SU-DHL-6 (cell line): Measurements from ENCODE around the gene AGAP1.

ENCODE experiments used
- H2AFZ ChIP-seq: fragments of 200-600 bp; sonication (generic); 2 replicates; pipeline ENCODE4 v1.6.1; 2014; ENCODE audit warnings: low read depth, mild to moderate bottlenecking, moderate library complexity, mixed read lengths, antibody characterized with exemption, low read length; ENCODE audit not compliant: severe bottlenecking
- H3F3A ChIP-seq: fragments of 200-600 bp; shearing (Covaris generic); 2 replicates; pipeline ENCODE4 v1.6.0; 2016; ENCODE audit warnings: antibody characterized with exemption, mild to moderate bottlenecking; ENCODE audit not compliant: insufficient read depth
- H3K27ac ChIP-seq: fragments of 200-600 bp; sonication (generic); 2 replicates; pipeline ENCODE4 v1.5.1; 2016; ENCODE audit warnings: low read depth, mild to moderate bottlenecking, low read length, moderate library complexity, mixed read lengths
- H3K27me3 ChIP-seq: fragments of 200-600 bp; sonication (generic), shearing (Covaris generic); 2 replicates; pipeline ENCODE4 v1.6.0; 2014; ENCODE audit warnings: mild to moderate bottlenecking, low read length
- H3K36me3 ChIP-seq: fragments of 200-600 bp; sonication (generic); 2 replicates; pipeline ENCODE4 v1.6.1; 2014; ENCODE audit warnings: mild to moderate bottlenecking, low read length, mixed read lengths
- H3K4me2 ChIP-seq: fragments of 300-600, 200-600 bp; shearing (Covaris generic), sonication (generic); 2 replicates; pipeline ENCODE4 v1.6.0; 2014; ENCODE audit warnings: low read length, low read depth, mild to moderate bottlenecking; ENCODE audit not compliant: poor library complexity, severe bottlenecking
- H3K4me3 ChIP-seq: fragments of 200-600 bp; sonication (generic); 2 replicates; pipeline ENCODE4 v1.5.1; 2014; ENCODE audit warnings: antibody characterized with exemption, low read length, mild to moderate bottlenecking, mixed read lengths; ENCODE audit not compliant: insufficient read depth, poor library complexity, severe bottlenecking
- H3K79me2 ChIP-seq: fragments of 200-600 bp; sonication (generic); 2 replicates; pipeline ENCODE4 v1.6.1; 2014; ENCODE audit warnings: mild to moderate bottlenecking, low read length, moderate library complexity; ENCODE audit not compliant: insufficient read depth
- H3K9ac ChIP-seq: fragments of 200-600 bp; sonication (generic); 2 replicates; pipeline ENCODE4 v1.7.0; 2014; ENCODE audit warnings: mild to moderate bottlenecking, low read length
- H3K9me2 ChIP-seq: fragments of 200-600 bp; sonication (generic); replicated peaks from 2 replicates; pipeline ENCODE4 v1.6.1; 2014; ENCODE audit warnings: low read length; ENCODE audit not compliant: insufficient read depth
- H3K9me3 ChIP-seq: fragments of 200-600 bp; sonication (generic); 2 replicates; pipeline ENCODE4 v1.6.1; 2014; ENCODE audit warnings: low read length, mixed read lengths; ENCODE audit not compliant: insufficient read depth
- H4K20me1 ChIP-seq: fragments of 200-600 bp; sonication (generic); 2 replicates; pipeline ENCODE4 v1.6.1; 2014; ENCODE audit warnings: low read depth, mild to moderate bottlenecking, antibody characterized with exemption, low read length, moderate library complexity, mixed read lengths
- CTCF ChIP-seq: fragments of 200-600 bp; sonication (generic); IDR thresholded peaks from one replicate; pipeline ENCODE4 v1.5.1; 2017; ENCODE audit warnings: antibody characterized with exemption, mild to moderate bottlenecking, low read length, moderate library complexity; ENCODE audit not compliant: insufficient read depth, poor library complexity, severe bottlenecking
- EZH2phosphoT487 ChIP-seq: fragments of 200-600 bp; sonication (generic), shearing (Covaris generic); conservative IDR thresholded peaks from 2 replicates; pipeline ENCODE4 v1.6.1; 2018; ENCODE audit warnings: mild to moderate bottlenecking, antibody characterized with exemption, low read length, moderate library complexity, mixed read lengths

AGAP1 gene

GRCh38 chr2:235844561-235844960 is 350.7 kb downstream of the AGAP1 start:
- no peak overlapping the region for H3K4me3 ChIP-seq
- no peak overlapping the region for H3K4me2 ChIP-seq
- H3K79me2 ChIP-seq: no peaks in the 10 kb centered on the region
- no peaks in the 10 kb centered on the region for H3K9me2 ChIP-seq
- TF ChIP-seq EZH2phosphoT487: no peak
- TF ChIP-seq CTCF: no peak
- no peaks in the 10 kb centered on the region for H3K36me3 ChIP-seq
- H3K9ac ChIP-seq: no peak overlapping the region
- no peaks in the 10 kb centered on the region for H4K20me1 ChIP-seq
- no peak overlapping the region for H2AFZ ChIP-seq
- no peaks in the 10 kb centered on the region for H3K27me3 ChIP-seq
- no peak overlapping the region for H3K27ac ChIP-seq
- H3F3A ChIP-seq: no peaks in the 10 kb centered on the region
- H3K9me3 ChIP-seq: no peaks in the 10 kb centered on the region

GRCh38 chr2:235845245-235845644 is 351.4 kb downstream of the AGAP1 start:
- Histone ChIP-seq H3K4me2 (no peak overlapping the region), H3K4me3 (no peak overlapping the region), H3K27ac (no peak overlapping the region), H3F3A (no peaks in the 10 kb centered on the region), H3K27me3 (no peaks in the 10 kb centered on the region), H3K9ac (no peak overlapping the region), H2AFZ (no peak overlapping the region), H3K9me3 (no peaks in the 10 kb centered on the region), H3K79me2 (no peaks in the 10 kb centered on the region), H3K36me3 (no peaks in the 10 kb centered on the region), H3K9me2 (no peaks in the 10 kb centered on the region), H4K20me1 (no peaks in the 10 kb centered on the region)
- TF ChIP-seq EZH2phosphoT487 (no peak), CTCF (no peak)

- Histone ChIP-seq H3K9ac (no peak overlapping the region), H3F3A (no peaks in the 10 kb centered on the region), H3K27ac (no peak overlapping the region), H3K9me2 (no peaks in the 10 kb centered on the region), H3K4me3 (no peak overlapping the region), H3K4me2 (no peak overlapping the region), H3K79me2 (no peaks in the 10 kb centered on the region), H4K20me1 (no peaks in the 10 kb centered on the region), H3K9me3 (no peaks in the 10 kb centered on the region), H3K27me3 (no peaks in the 10 kb centered on the region), H2AFZ (no peak overlapping the region), H3K36me3 (no peaks in the 10 kb centered on the region)
- TF ChIP-seq EZH2phosphoT487 (no peak), CTCF (no peak)
Measured at GRCh38 chr2:235847576-235847975, 353.7 kb downstream of the AGAP1 start.

- H3F3A ChIP-seq: no peaks in the 10 kb centered on the region
- no peak overlapping the region for H3K9ac ChIP-seq
- no peaks in the 10 kb centered on the region for H4K20me1 ChIP-seq
Measured at GRCh38 chr2:235848055-235848454, 354.2 kb downstream of the AGAP1 start.

More at GRCh38 chr2:235848055-235848454, 354.2 kb downstream of the AGAP1 start:
- H3K27me3 ChIP-seq: no peaks in the 10 kb centered on the region
- H3K79me2 ChIP-seq: no peaks in the 10 kb centered on the region
- H3K4me2 ChIP-seq: no peak overlapping the region
- H3K9me2 ChIP-seq: no peaks in the 10 kb centered on the region
- no peaks in the 10 kb centered on the region for H3K36me3 ChIP-seq
- H3K9me3 ChIP-seq: no peaks in the 10 kb centered on the region
- no peak overlapping the region for H2AFZ ChIP-seq
- H3K27ac ChIP-seq: no peak overlapping the region
- H3K4me3 ChIP-seq: no peak overlapping the region
- no peak for TF ChIP-seq CTCF
